Left lung (tissue), 10 donors: Measurements from ENCODE around the gene MGST3. TPM values are rescaled to one million over a fixed set of nuclear protein-coding genes. Genes with fewer than 3 reads are reported as not detected.
A peak's percentile ranks its signal among the peaks of the same experiment; 100 is the strongest.
"Not testable (repeated sequence)": the region's sequence is repeated elsewhere in the genome, so short reads cannot be mapped to it uniquely, and the experiment has no call there.

ENCODE experiments used
- ATAC-seq: fragments of 200-7000 bp; cut with Tn5 transposase; one replicate; pipeline ENCODE4 v1.9.1; 2020; ENCODE audit warnings: moderate library complexity
- DNase-seq, 4 donors: peaks; one replicate each; pipeline ENCODE4 v3.0.0-alpha.2; 2013 to 2020
- H3K27ac ChIP-seq, 2 donors: fragments of 200-600 bp; sonication (generic) in 1 of 2; one replicate each; pipeline versions ENCODE4 v1.5.0 to v1.8.0; 2020 to 2021
- H3K27me3 ChIP-seq, 2 donors: fragments of 200-600 bp; sonication (generic) in 1 of 2; one replicate each; pipeline versions ENCODE4 v1.5.0 to v1.8.0; 2020 to 2021
- H3K36me3 ChIP-seq, 2 donors: fragments of 200-600 bp; sonication (generic) in 1 of 2; one replicate each; pipeline versions ENCODE4 v1.5.0 to v1.8.0; 2020 to 2021
- H3K4me1 ChIP-seq, 2 donors: fragments of 200-600 bp; one replicate each; pipeline ENCODE4 v1.8.0; 2021
- H3K4me3 ChIP-seq, 2 donors: fragments of 200-600 bp; sonication (generic) in 1 of 2; one replicate each; pipeline versions ENCODE4 v1.5.0 to v1.8.0; 2020 to 2021; ENCODE audit warnings: mild to moderate bottlenecking in 1 of 2
- H3K9me3 ChIP-seq, 2 donors: fragments of 200-600 bp; sonication (generic) in 1 of 2; one replicate each; pipeline versions ENCODE4 v1.5.0 to v1.8.0; 2020 to 2021
- CTCF ChIP-seq, 2 donors: fragments of 200-600 bp; sonication (generic) in 1 of 2; IDR thresholded peaks; one replicate each; pipeline versions ENCODE4 v1.5.0 to v1.8.0; 2021; ENCODE audit warnings: antibody characterized with exemption in 2 of 2
- intact Hi-C, 2 donors: fragments of 100-400 bp; cut with DNase I; formaldehyde crosslinking; loops; one replicate each; pipeline versions ENCODE4 v1.11.2 to v1.14.2; 2022
- polyA plus RNA-seq, 6 donors: library from polyadenylated mRNA; unstranded; fragments of 120-200 nt; gene quantifications; one replicate each; pipeline ENCODE4 v1.2.1, GENCODE V29; 2013; ENCODE audit not compliant: insufficient read length in 6 of 6
- total RNA-seq, 2 donors: library from RNA; stranded (reverse); fragmentation: NEBNext Ultra II Directional; extraction: Animal tissue kit (Norgen Biotek cat#: 25700); gene quantifications; one replicate each; pipeline ENCODE4 v1.2.1, GENCODE V29; 2021
- donor health status: DM: no; HTN: yes; CAD: no.
- donor health status: DM: no; HTN: no; CAD: no.

The MGST3 gene
- total and polyA plus RNA-seq, 8 donors: 137 to 217 (median 181) TPM

- peak overlapping the region; percentile 87 to 93 for H3K27ac ChIP-seq
- DNase-seq: no peak
- intact Hi-C loops: no loop called here
Measured at GRCh38 chr1:165697491-165697880, 66.5 kb downstream of the MGST3 start.

DNA sequence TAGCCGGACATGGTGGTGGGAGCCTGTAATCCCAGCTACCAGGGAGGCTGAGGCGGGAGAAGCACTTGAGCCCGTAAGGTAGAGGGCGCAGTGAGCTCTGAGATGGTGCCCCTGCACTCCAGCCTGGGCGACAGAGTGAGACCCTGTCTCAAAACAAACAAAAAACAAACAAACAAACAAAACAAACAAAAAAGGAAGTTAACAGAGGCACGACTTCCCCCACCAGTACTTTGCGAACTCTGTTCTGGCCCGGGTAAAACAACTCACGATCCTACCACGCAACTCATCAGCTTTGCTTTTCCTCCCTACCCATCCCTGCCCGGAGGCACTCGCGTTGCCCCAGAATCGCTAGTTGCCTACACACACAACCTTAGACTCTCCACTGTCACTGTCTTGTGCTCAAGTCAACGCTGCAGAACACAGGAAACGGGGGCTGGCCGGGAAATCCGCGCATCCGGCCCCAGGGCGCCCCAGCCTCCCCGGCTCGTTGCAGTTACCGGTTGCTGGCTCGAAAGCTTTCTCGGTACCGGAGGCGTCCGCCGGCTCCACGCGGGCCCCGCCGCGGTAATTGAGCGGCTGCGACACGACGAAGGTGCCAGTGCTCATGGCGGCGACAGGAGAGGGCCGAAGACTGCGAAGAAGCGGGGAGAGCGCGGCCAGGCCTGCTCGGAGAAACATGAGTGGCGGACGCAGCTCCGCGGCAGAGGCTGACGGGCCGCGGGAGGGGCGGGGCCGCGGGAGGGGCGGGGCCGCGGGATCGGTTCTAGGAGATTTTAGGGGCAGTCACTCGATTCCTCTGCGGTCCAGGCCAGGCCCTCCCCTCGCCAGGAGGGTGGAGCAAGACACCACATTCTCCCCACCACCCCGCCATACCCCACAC lies 67.1 kb downstream of the MGST3 start, which contains the start of gene ALDH9A1:
Gene ALDH9A1, minus strand, starts transcription at position 682 of the 880 bp plus-strand sequence. Its CDS starts 4 bp downstream, at position 678.
- Histone ChIP-seq H3K4me3 (peak within 1 kb of the TSS; percentile 59 to 83), H3K9me3 (no peaks in the 10 kb centered on the region), H3K27me3 (no peaks in the 10 kb centered on the region), H3K36me3 (peaks cover 0 to 6% of the 10 kb centered on the region in 2 donors), H3K4me1 (peaks cover 18 to 34% of the 10 kb centered on the region in 2 donors), H3K27ac (peak within 1 kb of the TSS; percentile 87 to 93)
- ATAC-seq (peak; percentile 95), DNase-seq (peak; percentile 83 to 98 (median 90))
- intact Hi-C loops: no loop called here
- peak in 1 of 2 donors; percentile 21 for TF ChIP-seq CTCF (IDR thresholded peaks at IDR 0.05)

More at GRCh38 chr1:165697491-165697880, 66.5 kb downstream of the MGST3 start:
- Histone ChIP-seq H3K4me3 (peak overlapping the region; percentile 59 to 83), H3K27me3 (no peaks in the 10 kb centered on the region), H3K9me3 (no peaks in the 10 kb centered on the region), H3K36me3 (peaks cover 0 to 6% of the 10 kb centered on the region in 2 donors), H3K4me1 (peaks cover 18 to 34% of the 10 kb centered on the region in 2 donors)
- TF ChIP-seq CTCF (IDR thresholded peaks at IDR 0.05): no peak
- no peak for ATAC-seq

- peak overlapping the region; percentile 87 to 93 for H3K27ac ChIP-seq
- ATAC-seq (no peak), DNase-seq (no peak)
- peaks cover 18 to 34% of the 10 kb centered on the region in 2 donors for H3K4me1 ChIP-seq
- H3K4me3 ChIP-seq: peak overlapping the region; percentile 59 to 83
- TF ChIP-seq CTCF (IDR thresholded peaks at IDR 0.05): no peak
- peaks cover 0 to 6% of the 10 kb centered on the region in 2 donors for H3K36me3 ChIP-seq
- H3K27me3 ChIP-seq: no peaks in the 10 kb centered on the region
- intact Hi-C loops: no loop called here
- no peaks in the 10 kb centered on the region for H3K9me3 ChIP-seq
Measured at GRCh38 chr1:165698761-165699052, 67.7 kb downstream of the MGST3 start.

DNA sequence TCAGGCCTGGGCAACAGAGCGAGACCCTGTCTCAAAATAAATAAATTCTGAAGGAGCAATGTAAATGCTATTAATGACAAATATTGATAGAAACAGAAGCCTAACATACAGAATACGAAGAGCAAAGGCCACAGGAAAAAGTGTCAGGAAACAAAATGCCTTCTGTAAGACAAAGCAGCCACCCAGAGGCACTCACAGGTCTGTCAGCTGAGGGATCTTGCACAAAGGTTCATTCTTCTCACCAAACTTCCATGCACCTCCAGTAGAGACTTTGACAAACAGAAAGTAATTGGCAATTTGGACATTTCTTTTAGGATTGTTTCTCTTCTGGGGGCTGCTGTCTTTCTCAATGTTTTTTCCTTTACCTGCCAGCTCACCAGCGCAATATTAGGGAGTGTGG lies 68.5 kb downstream of the MGST3 start:
- peaks cover 0 to 5% of the 10 kb centered on the region in 2 donors for H3K36me3 ChIP-seq
- H3K27ac ChIP-seq: no peak overlapping the region
- no peak for TF ChIP-seq CTCF (IDR thresholded peaks at IDR 0.05)
- H3K4me3 ChIP-seq: no peak overlapping the region
- H3K4me1 ChIP-seq: peaks cover 18 to 34% of the 10 kb centered on the region in 2 donors
- DNase-seq: no peak
- no peaks in the 10 kb centered on the region for H3K27me3 ChIP-seq
- H3K9me3 ChIP-seq: no peaks in the 10 kb centered on the region
- intact Hi-C loops: no loop called here
- no peak for ATAC-seq

DNA sequence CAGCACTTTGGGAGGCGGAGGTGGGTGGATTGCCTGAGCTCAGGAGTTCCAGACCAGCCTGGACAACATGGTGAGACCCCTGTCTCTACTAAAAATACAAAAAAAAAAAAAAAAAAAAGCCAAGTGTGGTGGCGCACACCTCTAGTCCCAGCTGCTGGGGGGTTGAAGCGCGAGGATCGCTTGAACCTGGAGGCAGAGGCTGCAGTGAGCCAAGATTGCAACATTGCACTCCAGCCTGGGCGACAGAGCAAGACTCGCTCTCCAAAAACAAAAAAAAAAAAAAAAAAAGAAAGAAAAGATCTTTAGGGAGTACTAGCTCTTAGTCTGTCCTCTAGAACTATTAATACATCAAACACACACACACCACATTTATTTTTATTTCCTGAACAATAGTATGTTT lies 70.9 kb downstream of the MGST3 start:
- H3K27me3 ChIP-seq, DNase-seq, H3K9me3 ChIP-seq, H3K36me3 ChIP-seq, H3K27ac ChIP-seq, ATAC-seq, H3K4me3 ChIP-seq, intact Hi-C loops: not testable (repeated sequence)
- H3K4me1 ChIP-seq: peaks cover 4 to 15% of the 10 kb centered on the region in 2 donors
